Glomerular visceral epithelial cell (primary cell): Measurements from ENCODE around the gene WDR88.
"Not testable (repeated sequence)": the region's sequence is repeated elsewhere in the genome, so short reads cannot be mapped to it uniquely, and the experiment has no call there.

Source experiments
- DNase-seq: peaks from one replicate; pipeline ENCODE4 v3.0.0-alpha.2; 2016; ENCODE audit errors: extremely low spot score

WDR88 gene

DNA sequence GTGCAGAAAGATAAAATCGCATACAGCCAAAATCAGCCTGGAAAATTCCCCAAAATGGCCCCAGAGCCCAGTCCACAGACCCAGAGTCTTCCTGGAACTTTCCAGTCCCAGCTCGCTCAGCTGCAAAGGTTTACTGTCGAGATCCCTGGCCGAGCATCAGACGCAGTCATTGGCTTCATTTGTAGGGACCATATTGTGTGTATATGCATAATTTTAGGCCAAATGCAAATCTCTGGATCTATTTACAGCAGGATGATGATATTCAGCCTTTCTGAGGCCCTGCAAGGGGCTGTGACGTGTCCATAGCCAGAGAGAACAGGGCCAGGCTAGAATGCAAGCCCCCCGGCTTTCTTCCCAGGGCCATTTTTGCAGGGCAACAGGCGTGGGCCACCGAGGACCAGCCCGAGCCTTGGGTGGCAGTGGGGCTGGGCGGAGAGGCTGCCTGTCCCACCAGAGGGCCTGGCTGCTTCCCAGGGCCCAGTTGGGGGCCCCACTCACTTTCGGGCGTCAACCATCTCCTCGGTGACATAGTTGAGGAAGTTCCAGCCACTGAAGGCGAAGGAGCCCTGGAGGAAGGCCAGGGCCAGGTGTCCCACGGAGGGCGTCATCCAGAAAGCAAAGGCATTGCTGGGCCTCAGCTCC, 80.0 kb downstream of the WDR88 start:
- DNase-seq = no peak

DNA sequence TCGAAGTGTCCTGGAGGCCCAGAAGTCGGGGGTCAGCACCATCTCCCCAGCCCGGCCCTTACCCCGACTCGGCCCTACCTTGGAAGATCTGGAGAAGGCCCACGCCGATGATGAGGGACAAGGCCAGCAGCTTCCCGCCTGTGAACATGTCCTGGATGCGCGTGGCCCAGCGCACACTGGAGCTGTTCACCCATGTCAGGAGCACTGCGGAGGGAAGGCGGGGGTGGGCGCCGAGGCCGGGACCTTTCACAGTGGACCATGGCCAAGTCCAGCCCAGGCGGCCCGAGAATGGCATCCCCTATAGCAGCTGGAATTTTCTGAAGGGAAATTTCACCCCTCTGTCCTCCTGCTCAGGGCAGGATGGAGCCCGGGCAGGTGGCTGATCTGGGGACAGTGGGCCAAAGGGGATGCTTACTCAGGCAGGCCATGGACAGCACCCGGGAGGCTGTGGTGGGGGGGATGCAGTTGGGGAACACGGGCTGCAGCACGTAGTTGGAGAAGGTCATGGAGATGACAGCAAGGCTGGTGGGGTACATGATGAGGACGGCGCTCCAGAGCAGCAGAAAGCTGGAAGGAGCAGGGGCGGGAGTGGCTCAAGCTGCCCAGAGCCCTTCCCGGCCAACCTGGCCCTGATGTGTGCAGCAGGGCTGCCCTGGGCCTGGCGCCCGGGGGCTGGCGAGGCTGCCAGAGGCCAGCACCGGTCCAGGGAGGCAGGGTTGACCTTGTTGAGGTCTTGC, 80.7 kb downstream of the WDR88 start:
- DNase-seq = no peak

DNA sequence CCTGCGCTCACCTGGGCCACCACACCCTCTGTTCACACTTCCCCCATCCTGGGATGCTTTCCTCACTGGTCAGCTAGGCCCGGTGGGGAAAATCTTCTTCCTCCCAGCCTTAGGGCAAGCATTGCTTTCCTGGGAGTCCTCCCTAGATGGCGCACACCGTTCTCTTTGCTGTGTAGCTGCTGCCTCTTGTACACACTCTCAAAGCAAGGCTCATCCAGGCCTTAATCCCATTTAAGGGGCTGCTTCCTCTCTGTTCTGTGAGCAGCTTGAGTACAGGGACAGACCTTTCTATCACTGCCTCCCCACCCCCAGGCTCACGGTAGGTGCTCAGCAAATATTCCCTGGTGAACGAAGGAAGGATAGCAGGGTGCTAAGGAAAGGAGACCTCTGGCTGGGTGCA, 82.7 kb downstream of the WDR88 start:
- DNase-seq = no peak

DNA sequence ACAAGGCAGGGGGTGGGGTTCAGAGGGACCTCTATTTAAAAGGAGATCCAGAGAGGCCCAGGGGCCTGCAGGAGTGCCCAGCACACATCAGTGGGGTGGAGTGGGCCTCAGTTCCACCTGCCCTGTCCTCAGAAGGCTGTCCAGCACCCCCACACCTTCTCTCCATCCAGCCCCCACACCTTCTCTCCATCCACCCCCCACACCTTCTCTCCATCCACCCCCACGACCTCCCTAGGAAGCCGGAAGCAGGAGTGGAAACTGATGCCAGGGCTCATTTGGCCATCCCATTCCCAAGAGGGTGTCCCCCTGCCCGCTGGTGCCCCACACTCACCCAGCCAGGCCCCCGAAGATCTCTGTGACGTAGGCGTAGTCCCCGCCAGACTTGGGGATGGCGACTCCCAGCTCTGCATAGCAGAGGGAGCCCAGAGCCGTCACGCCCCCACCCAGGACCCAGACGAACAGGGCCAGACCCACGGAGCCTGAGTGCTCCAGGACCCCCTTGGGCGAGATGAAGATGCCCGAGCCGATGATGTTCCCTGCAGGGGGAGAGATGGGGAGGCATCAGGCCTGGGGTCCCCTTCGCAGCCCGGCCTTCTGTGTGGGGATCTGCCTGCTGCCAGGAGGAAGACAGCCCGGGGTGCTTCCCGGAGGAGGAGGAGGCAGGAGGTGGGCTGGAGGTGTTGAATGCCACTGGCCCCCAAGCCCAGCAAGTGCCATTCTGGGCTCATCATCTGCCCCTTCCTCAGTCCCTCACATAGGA, 83.7 kb downstream of the WDR88 start:
- DNase-seq = no peak

DNA sequence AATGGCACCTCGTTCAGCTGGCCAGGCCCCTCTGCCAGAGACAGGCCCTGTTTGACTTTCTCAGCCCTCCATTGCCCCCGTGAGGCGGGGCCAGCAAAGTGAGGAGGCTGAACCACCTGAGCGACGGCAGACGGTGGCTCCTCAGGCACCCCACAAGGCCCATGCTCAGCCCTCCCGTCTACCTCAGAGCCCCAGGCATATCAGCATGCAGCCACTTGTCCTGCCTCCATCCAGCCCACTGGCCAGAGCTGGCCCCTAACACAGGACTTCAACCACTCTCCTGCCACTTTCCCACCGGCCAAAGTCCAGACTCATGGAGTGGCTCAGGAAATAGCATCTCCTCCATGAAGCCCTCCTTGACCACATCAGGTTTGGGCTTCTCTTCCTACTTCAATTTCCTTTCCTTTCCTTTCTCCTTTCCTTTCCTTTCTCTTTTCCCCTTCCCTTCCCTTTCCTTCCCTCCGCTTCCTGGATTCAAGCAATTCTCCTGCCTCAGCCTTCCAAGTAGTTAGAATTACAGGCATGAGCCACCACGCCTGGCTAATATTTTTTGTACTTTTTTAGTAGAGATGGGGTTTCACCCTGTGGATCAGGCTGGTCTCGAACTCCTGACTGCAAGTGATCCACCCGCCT, 84.4 kb downstream of the WDR88 start:
- DNase-seq = no peak

DNA sequence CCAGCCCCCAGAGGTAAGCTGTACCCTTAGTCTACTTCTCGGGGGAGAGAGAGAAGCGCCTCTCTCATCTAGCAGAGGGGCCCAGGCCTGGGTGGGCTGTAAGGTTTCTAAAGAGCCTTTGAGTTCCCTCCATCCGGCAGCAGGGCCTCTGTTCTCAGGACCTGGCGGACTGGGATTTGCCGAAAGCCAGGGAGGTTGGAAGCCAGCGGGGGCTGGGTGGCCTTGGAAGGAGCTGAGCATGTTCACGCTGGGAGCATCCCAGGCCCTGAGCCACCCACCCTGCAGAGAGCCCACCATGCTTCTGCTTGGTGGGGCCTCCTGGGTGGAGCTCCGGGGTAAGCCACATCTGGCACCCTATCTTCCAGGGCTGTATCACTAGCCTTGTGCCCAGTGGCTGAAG, 86.0 kb downstream of the WDR88 start:
- DNase-seq = no peak

DNA sequence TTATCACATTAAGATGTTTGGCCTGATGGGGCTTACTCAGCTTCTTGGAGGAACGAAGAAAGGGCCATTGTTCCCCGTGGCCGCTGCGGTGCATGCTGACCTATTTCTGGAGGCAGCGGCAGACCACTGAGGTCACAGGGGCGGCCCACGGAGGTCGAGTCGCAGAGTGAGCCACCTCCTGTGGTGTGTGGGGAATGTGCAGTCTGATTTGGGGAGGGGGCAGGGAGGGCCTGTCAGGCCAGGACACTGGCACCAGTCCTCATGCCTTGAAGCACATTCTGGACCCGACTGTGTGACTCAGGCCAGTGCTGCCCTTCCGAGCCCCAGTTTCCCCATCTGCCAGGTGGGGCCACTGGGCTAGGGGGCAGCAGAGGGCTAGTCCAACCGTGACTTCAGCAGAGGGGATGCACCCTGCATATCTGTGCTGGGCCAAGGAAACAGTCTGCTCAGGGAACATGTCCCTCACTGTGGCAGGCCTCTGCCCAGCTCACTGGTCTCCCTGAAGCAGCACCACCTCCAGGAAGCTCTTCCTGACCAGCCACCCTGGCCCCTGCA, 87.4 kb downstream of the WDR88 start:
- DNase-seq = no peak

DNA sequence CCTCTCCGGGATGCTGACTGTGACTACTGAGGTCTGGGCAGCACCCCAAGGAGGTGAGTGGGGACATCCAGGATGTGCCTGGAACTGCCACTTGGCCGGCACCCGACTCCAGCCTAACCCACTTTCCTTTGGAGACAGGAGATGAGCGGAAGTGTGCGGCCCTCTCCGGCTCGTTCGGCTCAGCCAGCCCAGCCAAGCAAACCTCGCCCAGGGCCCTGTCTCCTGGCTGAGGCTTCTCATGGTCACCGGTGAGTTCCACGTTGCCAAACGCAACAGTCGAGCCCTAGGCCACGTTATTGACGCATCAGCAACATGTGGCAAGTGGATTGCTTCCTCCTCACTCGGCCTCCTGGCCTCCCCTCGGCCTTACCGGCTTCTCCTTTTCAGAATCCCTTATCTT, 88.2 kb downstream of the WDR88 start:
- no peak for DNase-seq

DNA sequence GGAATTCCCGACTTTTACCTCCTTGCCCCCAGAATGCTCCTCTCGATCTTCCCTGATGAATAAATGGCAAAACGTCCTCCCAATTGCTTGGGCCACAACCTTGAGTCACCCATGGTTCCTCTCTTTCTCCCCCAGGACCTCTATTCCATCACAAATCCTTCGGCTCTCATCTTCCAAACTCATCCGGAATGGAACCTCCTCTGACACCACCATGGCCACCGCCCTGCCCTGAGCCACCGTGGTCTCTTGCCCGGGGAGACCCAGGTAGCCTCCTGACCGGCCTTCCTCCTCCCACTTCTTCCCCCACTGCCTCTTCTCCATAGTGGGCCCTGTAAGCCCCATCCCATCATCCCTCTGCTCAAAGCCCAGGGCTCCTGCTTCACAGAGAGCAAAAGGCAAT, 88.8 kb downstream of the WDR88 start:
- no peak for DNase-seq

DNA sequence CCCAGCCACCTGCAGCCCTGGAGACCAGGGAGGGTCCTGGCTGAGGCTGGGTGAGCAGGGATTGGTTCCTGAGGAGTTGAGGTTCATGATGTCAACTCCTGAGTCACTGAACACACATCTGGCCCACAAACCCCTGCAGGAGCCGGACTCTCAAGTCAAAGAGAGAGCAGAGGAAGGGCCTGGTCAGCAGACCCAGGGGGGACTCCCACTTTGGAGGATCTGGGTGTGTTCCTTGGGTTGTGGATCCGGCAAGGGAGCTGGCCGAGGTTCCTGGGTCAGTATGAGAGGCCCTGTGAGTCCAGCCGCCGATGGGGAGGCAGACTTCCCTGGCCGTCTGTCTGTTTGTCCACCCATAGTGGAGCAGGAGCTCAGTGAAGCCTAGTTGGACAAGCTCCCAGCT, 89.7 kb downstream of the WDR88 start:
- no peak for DNase-seq

DNA sequence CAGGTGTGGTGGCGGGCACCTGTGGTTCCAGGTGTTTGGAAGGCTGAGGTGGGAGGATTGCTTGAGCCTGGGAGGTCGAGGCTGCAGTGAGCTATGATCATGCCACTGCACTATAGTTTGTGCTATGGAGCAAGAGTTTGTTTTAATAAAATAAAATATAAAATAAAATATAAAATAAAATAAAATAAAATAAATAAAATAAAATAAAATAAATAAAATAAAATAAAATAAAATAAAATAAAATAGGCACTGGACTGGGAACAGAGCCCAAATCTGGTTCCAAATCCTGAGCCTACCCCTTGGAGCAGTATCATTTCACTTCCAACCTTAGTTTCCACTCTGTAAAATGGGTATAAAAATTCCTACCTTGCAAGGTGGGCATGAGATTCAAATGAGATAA, 90.3 kb downstream of the WDR88 start:
- not testable (repeated sequence) for DNase-seq

DNA sequence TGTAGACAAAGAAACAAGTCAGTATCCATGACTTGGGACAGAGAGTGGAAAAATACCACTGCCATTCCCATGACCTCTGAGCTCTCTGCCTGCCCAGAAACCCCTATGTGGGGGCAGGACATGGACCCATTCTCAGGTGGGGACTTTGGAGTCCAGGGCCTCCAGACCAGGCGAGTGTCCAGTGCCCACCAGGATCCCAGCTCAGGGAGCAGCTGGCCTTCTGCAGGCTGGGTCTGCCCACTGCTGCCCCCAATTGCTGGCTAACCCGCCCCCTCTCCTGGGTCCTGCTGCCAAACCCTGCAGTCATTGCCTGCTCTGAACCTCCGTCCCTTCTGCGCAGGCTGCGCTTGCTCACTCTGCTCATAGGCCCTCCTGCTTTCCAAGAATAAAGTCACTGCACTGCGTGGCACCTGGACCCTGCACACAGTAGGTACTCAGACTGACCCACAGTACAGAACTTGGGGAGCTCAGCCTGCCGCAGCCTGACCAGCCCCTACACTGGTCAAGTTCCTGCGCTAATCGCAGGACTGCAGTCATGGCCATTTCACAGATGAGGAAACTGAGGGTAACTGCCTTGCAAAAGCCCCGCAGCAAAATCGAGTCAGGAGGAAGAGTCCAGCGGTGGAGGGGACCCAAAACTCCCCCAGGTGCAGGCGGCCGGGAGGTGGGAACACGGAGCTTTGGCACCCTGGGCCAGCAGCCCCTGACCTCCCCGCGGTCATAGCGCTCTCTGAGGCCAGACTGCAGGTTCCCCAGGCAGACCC, 93.0 kb downstream of the WDR88 start:
- no peak for DNase-seq
